ENCODE measurements around the gene SPATA31C1.

The SPATA31C1 gene

DNA sequence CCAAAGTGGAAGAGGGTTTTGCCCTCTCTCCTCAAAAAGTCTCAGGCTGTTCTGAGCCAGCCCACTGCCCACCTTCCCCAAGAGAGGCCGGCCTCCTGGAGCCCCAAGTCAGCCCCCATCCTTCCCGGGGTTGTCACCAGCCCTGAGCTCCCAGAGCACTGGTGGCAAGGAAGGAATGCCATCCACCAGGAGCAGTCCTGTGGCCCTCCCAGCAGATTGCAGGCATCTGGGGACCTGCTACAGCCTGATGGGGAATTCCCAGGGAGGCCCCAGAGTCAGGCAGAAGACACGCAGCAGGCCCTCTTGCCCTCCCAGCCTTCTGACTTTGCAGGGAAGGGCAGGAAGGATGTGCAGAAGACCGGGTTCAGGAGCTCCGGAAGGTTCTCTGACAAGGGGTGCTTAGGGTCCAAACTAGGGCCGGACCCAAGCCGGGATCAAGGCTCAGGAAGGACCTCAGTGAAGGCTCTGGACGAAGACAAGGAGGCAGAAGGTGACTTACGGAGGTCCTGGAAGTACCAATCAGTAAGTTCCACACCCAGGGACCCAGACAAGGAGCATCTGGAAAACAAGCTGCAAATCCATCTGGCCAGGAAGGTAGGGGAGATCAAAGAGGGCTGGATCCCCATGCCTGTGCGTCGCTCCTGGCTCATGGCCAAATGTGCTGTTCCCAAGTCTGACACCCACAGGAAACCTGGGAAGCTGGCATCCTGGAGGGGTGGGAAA is 31.4 kb upstream of the SPATA31C1 start:
- H3K9ac ChIP-seq (ENCODE audit: low read depth in 1 of 2, low read length in 2 of 2) = no peak overlapping the region
- H3K9me3 ChIP-seq (ENCODE audit: control insufficient read depth in 1 of 2, low read length in 2 of 2) = no peaks in the 10 kb centered on the region
- H3K36me3 ChIP-seq (ENCODE audit: control insufficient read depth in 1 of 2, insufficient read depth in 2 of 2, low read length in 2 of 2) = no peaks in the 10 kb centered on the region
- peaks cover 6% of the 10 kb centered on the region in 2 donors for H3K4me1 ChIP-seq (ENCODE audit: control insufficient read depth in 1 of 2, insufficient read depth in 2 of 2, low read length in 2 of 2)
- H3K27me3 ChIP-seq (ENCODE audit: control insufficient read depth in 1 of 2, insufficient read depth in 2 of 2, low read length in 2 of 2) = no peaks in the 10 kb centered on the region
- no peak overlapping the region for H3K27ac ChIP-seq (ENCODE audit: low read depth, low read length)
- H3K4me3 ChIP-seq (ENCODE audit: low read depth in 1 of 2, low read length in 2 of 2) = no peak overlapping the region

DNA sequence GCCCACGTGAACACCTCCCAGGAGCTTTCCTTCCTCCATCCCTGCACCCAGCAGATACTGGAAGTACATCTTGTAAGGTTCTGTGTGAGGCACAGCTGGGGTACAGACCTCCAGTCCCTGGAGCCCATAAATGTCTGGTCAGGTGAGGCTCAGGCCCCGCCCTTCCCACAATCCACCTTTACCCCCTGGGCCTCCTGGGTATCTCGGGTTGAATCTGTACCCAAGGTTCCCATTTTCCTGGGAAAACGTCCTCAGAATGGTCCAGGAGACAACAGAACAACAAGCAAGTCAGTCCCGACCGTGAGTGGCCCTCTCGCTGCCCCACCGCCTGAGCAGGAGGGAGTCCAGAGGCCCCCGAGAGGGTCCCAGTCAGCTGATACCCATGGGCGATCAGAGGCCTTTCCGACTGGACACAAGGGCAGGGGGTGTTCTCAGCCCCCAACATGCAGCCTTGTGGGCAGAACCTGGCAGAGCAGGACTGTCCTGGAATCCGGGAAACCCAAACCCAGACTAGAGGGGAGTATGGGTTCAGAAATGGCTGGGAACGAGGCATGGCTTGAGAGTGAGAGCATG is 30.7 kb upstream of the SPATA31C1 start:
- H3K4me3 ChIP-seq (ENCODE audit: low read depth in 1 of 2, low read length in 2 of 2) = no peak overlapping the region
- no peak overlapping the region for H3K27ac ChIP-seq (ENCODE audit: low read depth, low read length)
- H3K9ac ChIP-seq (ENCODE audit: low read depth in 1 of 2, low read length in 2 of 2) = no peak overlapping the region
- no peaks in the 10 kb centered on the region for H3K9me3 ChIP-seq (ENCODE audit: control insufficient read depth in 1 of 2, low read length in 2 of 2)
- no peaks in the 10 kb centered on the region for H3K36me3 ChIP-seq (ENCODE audit: control insufficient read depth in 1 of 2, insufficient read depth in 2 of 2, low read length in 2 of 2)
- no peaks in the 10 kb centered on the region for H3K27me3 ChIP-seq (ENCODE audit: control insufficient read depth in 1 of 2, insufficient read depth in 2 of 2, low read length in 2 of 2)
- H3K4me1 ChIP-seq (ENCODE audit: control insufficient read depth in 1 of 2, insufficient read depth in 2 of 2, low read length in 2 of 2) = peaks cover 6% of the 10 kb centered on the region in 2 donors

DNA sequence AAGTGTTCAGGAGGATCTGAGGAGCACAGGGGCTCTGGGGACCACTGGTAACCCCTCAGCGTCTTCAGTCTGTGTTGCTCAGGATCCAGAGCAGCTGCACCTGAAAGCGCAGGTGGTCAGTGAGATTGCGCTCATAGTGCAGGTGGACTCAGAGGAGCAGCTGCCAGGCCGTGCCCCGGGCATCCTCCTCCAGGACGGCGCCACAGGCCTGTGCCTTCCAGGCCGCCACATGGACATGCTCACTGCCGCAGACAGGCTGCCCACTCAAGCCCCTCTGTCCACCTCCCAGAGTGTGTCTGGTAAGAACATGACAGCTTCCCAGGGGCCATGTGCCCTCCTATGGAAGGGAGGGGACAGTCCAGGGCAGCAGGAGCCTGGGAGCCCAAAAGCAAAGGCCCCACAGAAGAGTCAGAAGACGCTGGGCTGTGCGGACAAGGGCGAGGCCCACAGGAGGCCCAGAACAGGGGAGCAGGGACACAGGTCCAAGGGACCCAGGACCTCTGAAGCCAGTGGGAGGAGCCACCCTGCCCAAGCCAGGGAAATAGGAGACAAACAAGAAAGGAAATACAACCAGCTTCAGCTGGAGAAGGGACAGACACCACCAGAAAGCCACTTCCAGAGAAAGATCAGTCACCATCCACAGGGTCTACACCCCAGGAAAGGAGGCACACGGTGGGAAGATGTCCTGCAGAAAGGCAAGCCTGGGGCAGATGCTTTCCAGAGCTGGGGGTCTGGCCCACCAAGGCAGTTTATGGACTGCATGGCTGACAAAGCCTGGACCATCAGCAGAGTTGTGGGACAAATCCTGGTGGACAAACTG is 29.9 kb upstream of the SPATA31C1 start:
- peaks cover 6% of the 10 kb centered on the region in 2 donors for H3K4me1 ChIP-seq (ENCODE audit: control insufficient read depth in 1 of 2, insufficient read depth in 2 of 2, low read length in 2 of 2)
- H3K27ac ChIP-seq (ENCODE audit: low read depth, low read length) = no peak overlapping the region
- no peak overlapping the region for H3K9ac ChIP-seq (ENCODE audit: low read depth in 1 of 2, low read length in 2 of 2)
- H3K36me3 ChIP-seq (ENCODE audit: control insufficient read depth in 1 of 2, insufficient read depth in 2 of 2, low read length in 2 of 2) = no peaks in the 10 kb centered on the region
- no peak overlapping the region for H3K4me3 ChIP-seq (ENCODE audit: low read depth in 1 of 2, low read length in 2 of 2)
- no peaks in the 10 kb centered on the region for H3K9me3 ChIP-seq (ENCODE audit: control insufficient read depth in 1 of 2, low read length in 2 of 2)
- no peaks in the 10 kb centered on the region for H3K27me3 ChIP-seq (ENCODE audit: control insufficient read depth in 1 of 2, insufficient read depth in 2 of 2, low read length in 2 of 2)

DNA sequence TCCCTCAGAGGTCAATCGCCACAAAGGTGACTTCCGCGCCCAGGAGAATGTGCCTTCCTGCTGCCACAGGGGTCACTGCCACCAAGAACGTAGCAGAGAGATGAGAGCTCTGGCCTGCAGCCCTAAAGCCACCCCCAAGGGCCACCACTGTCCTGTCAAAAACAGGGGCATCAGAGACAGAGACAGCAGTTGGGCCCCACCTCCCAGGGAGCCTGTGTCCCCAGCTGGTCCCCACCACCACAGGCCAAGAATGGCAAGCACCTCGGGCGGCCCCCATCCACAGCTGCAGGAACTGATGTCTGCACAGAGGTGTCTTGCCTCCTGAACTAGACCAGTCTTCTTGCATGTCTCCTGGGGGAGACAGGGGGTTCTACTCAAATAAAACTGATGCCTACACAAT is 29.3 kb upstream of the SPATA31C1 start:
- Histone ChIP-seq H3K9ac (ENCODE audit: low read depth in 1 of 2, low read length in 2 of 2) (no peak overlapping the region), H3K27ac (ENCODE audit: low read depth, low read length) (no peak overlapping the region), H3K4me1 (ENCODE audit: control insufficient read depth in 1 of 2, insufficient read depth in 2 of 2, low read length in 2 of 2) (peaks cover 6% of the 10 kb centered on the region in 2 donors), H3K9me3 (ENCODE audit: control insufficient read depth in 1 of 2, low read length in 2 of 2) (no peaks in the 10 kb centered on the region), H3K4me3 (ENCODE audit: low read depth in 1 of 2, low read length in 2 of 2) (no peak overlapping the region), H3K36me3 (ENCODE audit: control insufficient read depth in 1 of 2, insufficient read depth in 2 of 2, low read length in 2 of 2) (no peaks in the 10 kb centered on the region), H3K27me3 (ENCODE audit: control insufficient read depth in 1 of 2, insufficient read depth in 2 of 2, low read length in 2 of 2) (no peaks in the 10 kb centered on the region)

DNA sequence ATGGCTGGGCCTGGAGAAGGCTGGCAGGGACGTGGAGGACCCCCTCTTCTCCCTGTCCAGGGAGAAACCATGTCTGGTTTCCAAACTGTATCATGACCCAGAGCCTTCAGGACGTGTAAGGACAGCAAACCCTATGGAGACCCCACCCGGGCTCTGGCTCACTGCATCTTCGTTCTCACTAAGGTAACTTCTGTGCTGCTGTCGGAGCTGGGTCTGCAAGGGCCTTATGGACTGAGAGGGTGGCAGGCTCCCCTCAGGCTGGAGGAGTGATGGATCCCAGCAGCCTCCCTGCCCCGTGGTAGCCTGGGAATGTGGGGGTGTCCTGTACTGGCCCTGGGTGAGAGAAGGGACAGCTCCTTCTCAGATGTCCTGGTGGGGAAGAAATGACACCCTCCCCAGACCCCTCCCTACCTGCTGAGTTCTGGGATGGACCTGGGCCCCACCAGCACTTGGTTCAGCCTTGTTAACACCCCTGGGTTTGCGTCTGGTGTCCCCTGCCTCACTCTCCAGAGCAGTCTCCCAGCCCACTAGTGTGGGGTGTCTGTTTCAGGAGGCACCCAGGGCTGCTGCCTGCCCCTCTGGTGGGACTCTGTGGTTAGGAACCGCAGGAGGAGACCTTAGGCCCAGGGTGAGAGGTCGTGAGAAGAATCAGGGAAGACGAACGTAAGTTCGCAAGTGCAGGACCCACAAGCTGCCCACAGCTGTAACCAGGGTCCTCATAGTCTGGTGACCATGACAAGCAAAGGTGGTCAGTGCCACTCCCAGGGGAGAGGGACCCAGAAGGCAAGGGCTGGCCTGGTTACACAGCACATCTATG is 28.5 kb upstream of the SPATA31C1 start:
- no peaks in the 10 kb centered on the region for H3K36me3 ChIP-seq (ENCODE audit: control insufficient read depth in 1 of 2, insufficient read depth in 2 of 2, low read length in 2 of 2)
- no peaks in the 10 kb centered on the region for H3K9me3 ChIP-seq (ENCODE audit: control insufficient read depth in 1 of 2, low read length in 2 of 2)
- H3K27me3 ChIP-seq (ENCODE audit: control insufficient read depth in 1 of 2, insufficient read depth in 2 of 2, low read length in 2 of 2) = no peaks in the 10 kb centered on the region
- peaks cover 6% of the 10 kb centered on the region in 2 donors for H3K4me1 ChIP-seq (ENCODE audit: control insufficient read depth in 1 of 2, insufficient read depth in 2 of 2, low read length in 2 of 2)
- H3K9ac ChIP-seq (ENCODE audit: low read depth in 1 of 2, low read length in 2 of 2) = no peak overlapping the region
- no peak overlapping the region for H3K4me3 ChIP-seq (ENCODE audit: low read depth in 1 of 2, low read length in 2 of 2)
- H3K27ac ChIP-seq (ENCODE audit: low read depth, low read length) = no peak overlapping the region

DNA sequence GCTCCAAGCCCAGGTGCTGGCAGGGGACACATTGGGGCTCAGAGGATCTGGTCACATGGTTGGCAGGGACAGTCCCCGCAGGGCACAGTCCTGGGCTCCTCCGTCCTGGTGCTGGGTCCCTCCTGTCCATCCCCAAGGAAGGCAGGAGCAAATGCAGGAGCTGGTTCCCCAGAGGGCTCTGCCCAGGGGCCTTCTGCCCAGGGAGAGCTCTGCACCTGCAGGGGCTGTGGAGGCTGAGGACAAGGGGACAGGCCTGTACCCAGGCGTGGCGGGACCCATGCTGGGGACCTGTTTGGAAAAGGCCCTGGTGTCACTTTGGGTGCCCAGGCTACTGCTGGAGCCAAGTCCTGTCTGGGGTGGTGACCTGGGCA is 27.9 kb upstream of the SPATA31C1 start:
- no peaks in the 10 kb centered on the region for H3K9me3 ChIP-seq (ENCODE audit: control insufficient read depth in 1 of 2, low read length in 2 of 2)
- peaks cover 3% of the 10 kb centered on the region in 2 donors for H3K36me3 ChIP-seq (ENCODE audit: control insufficient read depth in 1 of 2, insufficient read depth in 2 of 2, low read length in 2 of 2)
- H3K4me3 ChIP-seq (ENCODE audit: low read depth in 1 of 2, low read length in 2 of 2) = no peak overlapping the region
- H3K27ac ChIP-seq (ENCODE audit: low read depth, low read length) = no peak overlapping the region
- H3K4me1 ChIP-seq (ENCODE audit: control insufficient read depth in 1 of 2, insufficient read depth in 2 of 2, low read length in 2 of 2) = peaks cover 6% of the 10 kb centered on the region in 2 donors
- no peaks in the 10 kb centered on the region for H3K27me3 ChIP-seq (ENCODE audit: control insufficient read depth in 1 of 2, insufficient read depth in 2 of 2, low read length in 2 of 2)
- no peak overlapping the region for H3K9ac ChIP-seq (ENCODE audit: low read depth in 1 of 2, low read length in 2 of 2)

DNA sequence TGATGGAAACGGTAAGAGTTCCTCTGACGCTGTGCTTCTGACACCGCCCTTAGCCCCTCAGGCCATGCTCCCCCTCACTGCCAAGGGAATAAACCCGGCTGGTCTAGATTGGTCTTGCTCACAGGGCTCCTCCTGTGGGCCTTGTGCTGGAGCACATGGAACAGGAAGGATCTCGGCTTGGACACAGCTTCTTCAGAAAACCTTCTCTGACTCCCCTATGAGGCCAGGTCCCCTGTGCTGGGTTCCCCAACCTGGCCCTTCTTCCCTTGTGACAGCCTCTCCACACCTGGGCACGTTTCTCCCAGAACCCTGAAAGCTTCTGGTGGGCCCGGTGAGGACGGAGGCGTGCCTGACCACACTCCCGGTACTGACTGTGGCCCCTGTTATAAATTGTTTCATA is 26.9 kb upstream of the SPATA31C1 start:
- Histone ChIP-seq H3K4me1 (ENCODE audit: control insufficient read depth in 1 of 2, insufficient read depth in 2 of 2, low read length in 2 of 2) (peaks cover 6% of the 10 kb centered on the region in 2 donors), H3K36me3 (ENCODE audit: control insufficient read depth in 1 of 2, insufficient read depth in 2 of 2, low read length in 2 of 2) (peaks cover 4 to 5% of the 10 kb centered on the region in 2 donors), H3K27me3 (ENCODE audit: control insufficient read depth in 1 of 2, insufficient read depth in 2 of 2, low read length in 2 of 2) (no peaks in the 10 kb centered on the region), H3K27ac (ENCODE audit: low read depth, low read length) (no peak overlapping the region), H3K9ac (ENCODE audit: low read depth in 1 of 2, low read length in 2 of 2) (no peak overlapping the region), H3K4me3 (ENCODE audit: low read depth in 1 of 2, low read length in 2 of 2) (no peak overlapping the region), H3K9me3 (ENCODE audit: control insufficient read depth in 1 of 2, low read length in 2 of 2) (no peaks in the 10 kb centered on the region)

DNA sequence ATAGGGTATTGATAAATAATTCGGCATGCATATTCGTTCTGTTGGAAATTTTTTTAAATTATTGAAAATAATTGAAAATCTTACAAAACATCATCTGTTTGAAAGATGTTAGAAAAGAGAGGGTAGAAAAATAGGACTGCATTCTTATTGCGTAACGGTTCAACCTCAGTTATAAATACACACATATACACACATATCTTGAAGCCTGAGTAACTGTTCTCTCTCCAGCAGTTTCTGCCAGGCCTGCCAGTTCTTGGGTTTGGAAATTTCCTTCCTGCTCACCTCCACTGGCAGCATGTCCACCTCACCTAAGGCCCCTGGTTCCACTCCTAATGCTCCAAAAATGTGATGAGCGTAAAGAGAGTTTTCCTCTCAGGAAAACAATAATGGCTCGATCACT is 26.0 kb upstream of the SPATA31C1 start:
- H3K36me3 ChIP-seq (ENCODE audit: control insufficient read depth in 1 of 2, insufficient read depth in 2 of 2, low read length in 2 of 2) = peaks cover 4 to 5% of the 10 kb centered on the region in 2 donors
- no peak overlapping the region for H3K27ac ChIP-seq (ENCODE audit: low read depth, low read length)
- H3K4me3 ChIP-seq (ENCODE audit: low read depth in 1 of 2, low read length in 2 of 2) = no peak overlapping the region
- H3K9me3 ChIP-seq (ENCODE audit: control insufficient read depth in 1 of 2, low read length in 2 of 2) = no peaks in the 10 kb centered on the region
- no peak overlapping the region for H3K9ac ChIP-seq (ENCODE audit: low read depth in 1 of 2, low read length in 2 of 2)
- peaks cover 3 to 6% of the 10 kb centered on the region in 2 donors for H3K4me1 ChIP-seq (ENCODE audit: control insufficient read depth in 1 of 2, insufficient read depth in 2 of 2, low read length in 2 of 2)
- no peaks in the 10 kb centered on the region for H3K27me3 ChIP-seq (ENCODE audit: control insufficient read depth in 1 of 2, insufficient read depth in 2 of 2, low read length in 2 of 2)

DNA sequence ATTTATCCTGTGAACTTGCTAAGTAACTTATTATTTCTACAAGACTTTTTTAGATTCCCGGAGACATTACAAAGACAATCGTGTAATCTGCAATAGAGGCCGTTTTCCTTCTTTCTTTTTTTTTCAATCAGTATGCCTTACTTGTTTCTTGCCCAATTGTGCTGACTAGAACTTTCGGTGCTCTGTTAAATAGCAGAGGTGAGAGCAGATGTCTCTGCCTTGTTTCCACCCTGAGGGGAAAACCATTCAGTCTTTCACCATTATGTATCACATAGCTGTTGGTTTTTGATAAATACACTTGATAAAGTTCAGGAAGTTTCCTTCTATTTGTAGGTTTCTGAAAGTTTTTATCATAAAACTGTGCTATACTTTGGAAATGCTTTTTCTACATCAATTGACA is 24.8 kb upstream of the SPATA31C1 start:
- Histone ChIP-seq H3K27me3 (ENCODE audit: control insufficient read depth in 1 of 2, insufficient read depth in 2 of 2, low read length in 2 of 2) (no peaks in the 10 kb centered on the region), H3K36me3 (ENCODE audit: control insufficient read depth in 1 of 2, insufficient read depth in 2 of 2, low read length in 2 of 2) (peaks cover 4 to 5% of the 10 kb centered on the region in 2 donors), H3K4me1 (ENCODE audit: control insufficient read depth in 1 of 2, insufficient read depth in 2 of 2, low read length in 2 of 2) (peaks cover 0 to 3% of the 10 kb centered on the region in 2 donors), H3K27ac (ENCODE audit: low read depth, low read length) (no peak overlapping the region), H3K4me3 (ENCODE audit: low read depth in 1 of 2, low read length in 2 of 2) (no peak overlapping the region), H3K9ac (ENCODE audit: low read depth in 1 of 2, low read length in 2 of 2) (no peak overlapping the region), H3K9me3 (ENCODE audit: control insufficient read depth in 1 of 2, low read length in 2 of 2) (no peaks in the 10 kb centered on the region)

Measured in duodenal mucosa (tissue), 2 donors.